ENCODE results near the gene ACTG1. TPM values are rescaled to one million over a fixed set of nuclear protein-coding genes. Genes with fewer than 3 reads are reported as not detected.
A peak's percentile ranks its signal among the peaks of the same experiment; 100 is the strongest.

ACTG1 gene
- total RNA-seq, 1 experiment from 2014 or later: 4,160 TPM

DNA sequence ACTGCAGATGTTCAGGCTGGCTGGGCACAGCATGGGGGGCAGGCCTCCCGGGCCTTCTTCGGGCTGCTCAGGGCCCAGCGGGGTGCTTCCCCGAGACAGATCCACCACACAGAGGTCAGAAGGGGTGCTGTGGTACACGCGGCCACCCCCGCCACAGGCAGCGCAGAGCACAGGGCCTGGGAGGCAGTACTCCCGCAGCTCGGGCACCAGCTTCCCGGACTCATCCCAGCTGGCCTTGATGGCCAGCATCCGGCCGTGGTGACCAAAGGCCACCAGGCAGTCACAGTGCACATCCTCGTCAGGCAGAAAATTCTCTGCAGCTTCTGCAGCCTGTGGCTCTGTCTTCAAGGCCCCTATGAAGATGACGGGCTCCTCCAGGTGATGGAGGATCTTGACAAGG is 37.7 kb upstream of the ACTG1 start:
- Histone ChIP-seq H4K5ac (ENCODE audit: insufficient read length, low read depth, low read length) (no peak overlapping the region), H4K91ac (ENCODE audit: insufficient read length, low read depth, low read length) (no peak overlapping the region), H3K9me3 (ENCODE audit: control insufficient read depth, low read depth, low read length) (no peaks in the 10 kb centered on the region), H2BK20ac (ENCODE audit: low read depth, low read length, poor library complexity, severe bottlenecking) (no peak overlapping the region), H4K8ac (replicated peaks; ENCODE audit: insufficient read length, low read depth, low read length) (no peak overlapping the region), H3K56ac (ENCODE audit: insufficient read length, low read depth, low read length) (no peak overlapping the region), H3K9ac (ENCODE audit: extremely low read depth, insufficient read length, low read length) (no peak overlapping the region), H2BK15ac (ENCODE audit: low read depth, low read length) (no peak overlapping the region), H2AK5ac (ENCODE audit: insufficient read length, low read length) (no peak overlapping the region), H3K4me1 (ENCODE audit: insufficient read depth, low read length) (peaks cover 3% of the 10 kb centered on the region; the same call in 1 of the 2 replicates), H3K14ac (ENCODE audit: insufficient read depth, low read length) (no peak overlapping the region), H3K27ac (ENCODE audit: insufficient read length, low read depth, low read length) (no peak overlapping the region), H3K79me2 (ENCODE audit: insufficient read depth, low read length) (peaks cover 2% of the 10 kb centered on the region; the same call in 1 of the 2 replicates), H4K20me1 (ENCODE audit: control insufficient read depth, insufficient read depth, insufficient read length) (no peaks in the 10 kb centered on the region), H2BK5ac (ENCODE audit: insufficient read length, low read length) (no peak overlapping the region), H2BK120ac (ENCODE audit: low read depth, low read length, poor library complexity, severe bottlenecking) (no peak overlapping the region), H3K4ac (ENCODE audit: low read depth, low read length) (no peak overlapping the region), H3K4me2 (ENCODE audit: insufficient read depth, insufficient read length, low read length) (no peak overlapping the region), H3K79me1 (ENCODE audit: insufficient read depth, low read depth, low read length, poor library complexity, severe bottlenecking) (peaks cover 5% of the 10 kb centered on the region), H3K23me2 (ENCODE audit: insufficient read length, low read depth, low read length, poor library complexity, severe bottlenecking) (peaks cover 10% of the 10 kb centered on the region), H3K27me3 (ENCODE audit: insufficient read depth, low read length) (no peaks in the 10 kb centered on the region), H3T11ph (ENCODE audit: low read length) (no peak overlapping the region), H3K23ac (ENCODE audit: insufficient read length, low read depth, low read length) (no peak overlapping the region), H3K18ac (ENCODE audit: insufficient read length, low read depth, low read length) (no peak overlapping the region), H2BK12ac (ENCODE audit: insufficient read length, low read depth, low read length) (no peak overlapping the region), H2AFZ (ENCODE audit: low read length) (no peak overlapping the region)
- no peaks in the 10 kb centered on the region for H3K27me3 Mint-ChIP-seq (ENCODE audit: low read depth)
- no peak overlapping the region for H3K27ac Mint-ChIP-seq
- no peak for DNase-seq
- peaks cover 16% of the 10 kb centered on the region in 2 experiments for H3K4me1 Mint-ChIP-seq
- H3K9me3 Mint-ChIP-seq: no peaks in the 10 kb centered on the region; a peak in 1 of 5 replicates
- no CpG with 5 or more reads among the region's 15 CpGs for WGBS (ENCODE audit: extremely low coverage, insufficient read length, low lambda C conversion rate)
- peak overlapping the region; percentile 84 to 90 for H3K4me3 Mint-ChIP-seq
- TF ChIP-seq, protein P1, sequence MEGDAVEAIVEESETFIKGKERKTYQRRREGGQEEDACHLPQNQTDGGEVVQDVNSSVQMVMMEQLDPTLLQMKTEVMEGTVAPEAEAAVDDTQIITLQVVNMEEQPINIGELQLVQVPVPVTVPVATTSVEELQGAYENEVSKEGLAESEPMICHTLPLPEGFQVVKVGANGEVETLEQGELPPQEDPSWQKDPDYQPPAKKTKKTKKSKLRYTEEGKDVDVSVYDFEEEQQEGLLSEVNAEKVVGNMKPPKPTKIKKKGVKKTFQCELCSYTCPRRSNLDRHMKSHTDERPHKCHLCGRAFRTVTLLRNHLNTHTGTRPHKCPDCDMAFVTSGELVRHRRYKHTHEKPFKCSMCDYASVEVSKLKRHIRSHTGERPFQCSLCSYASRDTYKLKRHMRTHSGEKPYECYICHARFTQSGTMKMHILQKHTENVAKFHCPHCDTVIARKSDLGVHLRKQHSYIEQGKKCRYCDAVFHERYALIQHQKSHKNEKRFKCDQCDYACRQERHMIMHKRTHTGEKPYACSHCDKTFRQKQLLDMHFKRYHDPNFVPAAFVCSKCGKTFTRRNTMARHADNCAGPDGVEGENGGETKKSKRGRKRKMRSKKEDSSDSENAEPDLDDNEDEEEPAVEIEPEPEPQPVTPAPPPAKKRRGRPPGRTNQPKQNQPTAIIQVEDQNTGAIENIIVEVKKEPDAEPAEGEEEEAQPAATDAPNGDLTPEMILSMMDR (conservative IDR thresholded peaks at IDR 0.05): no peak
- H3K36me3 Mint-ChIP-seq (ENCODE audit: insufficient read depth in 1 of 3, low read depth in 3 of 3): peaks cover 18 to 52% (median 46%) of the 10 kb centered on the region in 3 experiments; a peak in 6 of 7 replicates

Measured in H9 (cell line).